ENCODE results near the gene CFAP74.

DNA sequence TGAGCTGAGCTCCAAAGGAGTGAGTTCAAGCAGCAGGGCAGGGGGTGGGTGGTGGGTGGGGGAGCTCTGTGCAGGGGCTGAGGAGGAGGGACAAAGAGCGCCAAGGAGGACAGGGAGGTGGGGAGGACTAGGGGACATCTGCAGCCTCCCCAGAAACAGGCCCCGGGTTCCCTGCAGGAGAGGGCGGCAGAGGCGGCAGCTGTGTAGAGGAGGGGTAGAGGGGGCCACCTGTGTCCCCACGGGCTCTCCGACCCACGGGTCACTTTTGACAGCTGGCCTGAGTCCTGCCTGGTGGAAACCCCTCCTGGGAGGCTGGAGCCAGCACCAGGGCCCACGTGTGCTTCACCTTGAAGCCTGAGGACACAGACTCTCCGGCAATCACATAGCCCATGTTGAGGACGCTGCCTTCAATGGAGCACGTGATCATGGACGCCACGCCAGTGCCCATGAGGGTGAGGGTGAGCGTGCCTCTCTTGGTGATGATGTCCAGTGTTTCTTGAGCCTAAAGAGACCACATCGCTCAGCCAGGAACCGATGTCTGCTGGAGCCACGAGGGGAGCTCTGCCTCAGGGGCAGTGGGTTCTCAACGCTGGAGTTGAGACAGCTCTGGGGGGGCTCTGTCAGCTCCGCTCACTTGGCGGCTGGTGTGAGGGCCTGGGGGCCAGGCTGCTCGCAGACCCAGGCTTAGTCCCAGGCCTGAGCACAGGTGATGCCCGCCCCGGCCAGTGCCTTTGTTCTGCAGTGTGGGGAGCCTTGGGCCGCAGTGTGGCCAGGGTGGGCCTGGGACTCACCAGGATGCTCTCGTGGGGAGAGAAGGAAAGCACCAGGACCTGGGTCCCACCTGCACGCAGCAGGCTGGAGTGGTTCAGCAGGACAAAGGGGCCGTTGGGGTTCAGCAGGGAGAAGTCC lies 77.9 kb downstream of the CFAP74 start:
- TF ChIP-seq, protein P1, sequence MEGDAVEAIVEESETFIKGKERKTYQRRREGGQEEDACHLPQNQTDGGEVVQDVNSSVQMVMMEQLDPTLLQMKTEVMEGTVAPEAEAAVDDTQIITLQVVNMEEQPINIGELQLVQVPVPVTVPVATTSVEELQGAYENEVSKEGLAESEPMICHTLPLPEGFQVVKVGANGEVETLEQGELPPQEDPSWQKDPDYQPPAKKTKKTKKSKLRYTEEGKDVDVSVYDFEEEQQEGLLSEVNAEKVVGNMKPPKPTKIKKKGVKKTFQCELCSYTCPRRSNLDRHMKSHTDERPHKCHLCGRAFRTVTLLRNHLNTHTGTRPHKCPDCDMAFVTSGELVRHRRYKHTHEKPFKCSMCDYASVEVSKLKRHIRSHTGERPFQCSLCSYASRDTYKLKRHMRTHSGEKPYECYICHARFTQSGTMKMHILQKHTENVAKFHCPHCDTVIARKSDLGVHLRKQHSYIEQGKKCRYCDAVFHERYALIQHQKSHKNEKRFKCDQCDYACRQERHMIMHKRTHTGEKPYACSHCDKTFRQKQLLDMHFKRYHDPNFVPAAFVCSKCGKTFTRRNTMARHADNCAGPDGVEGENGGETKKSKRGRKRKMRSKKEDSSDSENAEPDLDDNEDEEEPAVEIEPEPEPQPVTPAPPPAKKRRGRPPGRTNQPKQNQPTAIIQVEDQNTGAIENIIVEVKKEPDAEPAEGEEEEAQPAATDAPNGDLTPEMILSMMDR (IDR thresholded peaks at IDR 0.05), result no peak
- TF ChIP-seq POLR2AphosphoS5 (IDR thresholded peaks at IDR 0.05) (no peak), POLR2A (IDR thresholded peaks at IDR 0.05) (no peak)

Data from transverse colon (tissue), 4 donors.